ENCODE data around the gene EPHB1. TPM values are rescaled to one million over a fixed set of nuclear protein-coding genes. Genes with fewer than 3 reads are reported as not detected.

Gene EPHB1
- polyA plus RNA-seq, 3 donors: 0.06 to 0.55 TPM; not detected in 1

DNA sequence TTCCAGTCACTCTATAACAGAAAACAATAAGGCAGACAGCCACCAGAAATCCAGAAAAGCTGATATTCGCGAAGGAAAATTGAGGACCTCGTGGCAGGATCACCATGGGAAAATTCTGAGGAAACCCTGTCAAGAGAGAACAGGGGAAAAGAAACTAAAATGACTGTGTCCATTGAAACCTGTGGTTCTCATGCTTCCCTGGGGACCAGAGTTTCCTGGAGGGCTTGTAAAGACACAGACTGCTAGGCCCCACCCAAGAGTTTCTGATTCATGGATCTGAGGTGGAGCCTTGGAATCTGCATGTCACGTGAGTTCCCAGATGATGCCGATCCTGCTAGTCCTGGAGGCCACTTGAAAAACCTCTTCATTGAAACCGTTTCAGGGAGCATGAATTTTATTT is 420.5 kb downstream of the EPHB1 start:
- no peaks in the 10 kb centered on the region for H3K4me1 ChIP-seq (ENCODE audit: control insufficient read depth in 1 of 2, insufficient read depth in 2 of 2, low read length in 2 of 2)
- no peak overlapping the region for H3K4me3 Mint-ChIP-seq
- peaks cover 0 to 3% of the 10 kb centered on the region in 2 donors for H3K9me3 ChIP-seq (replicated peaks in 1 of 2; ENCODE audit: control insufficient read depth in 1 of 2, insufficient read depth in 1 of 2, low read length in 2 of 2)
- peaks cover 2 to 3% (median 3%) of the 10 kb centered on the region in 3 donors for H3K27me3 Mint-ChIP-seq (ENCODE audit: low read depth in 3 of 3)
- peaks cover 6% of the 10 kb centered on the region for H3K4me1 Mint-ChIP-seq
- TF ChIP-seq, protein P1, sequence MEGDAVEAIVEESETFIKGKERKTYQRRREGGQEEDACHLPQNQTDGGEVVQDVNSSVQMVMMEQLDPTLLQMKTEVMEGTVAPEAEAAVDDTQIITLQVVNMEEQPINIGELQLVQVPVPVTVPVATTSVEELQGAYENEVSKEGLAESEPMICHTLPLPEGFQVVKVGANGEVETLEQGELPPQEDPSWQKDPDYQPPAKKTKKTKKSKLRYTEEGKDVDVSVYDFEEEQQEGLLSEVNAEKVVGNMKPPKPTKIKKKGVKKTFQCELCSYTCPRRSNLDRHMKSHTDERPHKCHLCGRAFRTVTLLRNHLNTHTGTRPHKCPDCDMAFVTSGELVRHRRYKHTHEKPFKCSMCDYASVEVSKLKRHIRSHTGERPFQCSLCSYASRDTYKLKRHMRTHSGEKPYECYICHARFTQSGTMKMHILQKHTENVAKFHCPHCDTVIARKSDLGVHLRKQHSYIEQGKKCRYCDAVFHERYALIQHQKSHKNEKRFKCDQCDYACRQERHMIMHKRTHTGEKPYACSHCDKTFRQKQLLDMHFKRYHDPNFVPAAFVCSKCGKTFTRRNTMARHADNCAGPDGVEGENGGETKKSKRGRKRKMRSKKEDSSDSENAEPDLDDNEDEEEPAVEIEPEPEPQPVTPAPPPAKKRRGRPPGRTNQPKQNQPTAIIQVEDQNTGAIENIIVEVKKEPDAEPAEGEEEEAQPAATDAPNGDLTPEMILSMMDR (IDR thresholded peaks at IDR 0.05): no peak
- H3K4me3 ChIP-seq (replicated peaks in 1 of 3; ENCODE audit: low read depth in 2 of 3, low read length in 3 of 3): no peak overlapping the region
- peaks cover 0 to 9% (median 2%) of the 10 kb centered on the region in 7 donors for H3K9me3 Mint-ChIP-seq
- no peaks in the 10 kb centered on the region for H3K36me3 Mint-ChIP-seq
- 92% methylated on average over 6 of the region's 6 CpGs for WGBS (ENCODE audit: insufficient coverage)
- no peak for DNase-seq
- H3K79me2 ChIP-seq (ENCODE audit: insufficient read depth, low read length): no peaks in the 10 kb centered on the region
- no peaks in the 10 kb centered on the region for H3K27me3 ChIP-seq (ENCODE audit: control insufficient read depth in 2 of 2, insufficient read depth in 2 of 2, low read length in 2 of 2)
- H4K20me1 ChIP-seq (ENCODE audit: insufficient read depth, low read length): no peaks in the 10 kb centered on the region
- H3K4me2 ChIP-seq (replicated peaks; ENCODE audit: extremely low read depth, low read length, poor library complexity, severe bottlenecking): no peak overlapping the region
- H3K9ac ChIP-seq (ENCODE audit: insufficient read depth, low read length, poor library complexity, severe bottlenecking): no peak overlapping the region
- no peak overlapping the region for H3K27ac Mint-ChIP-seq
- intact Hi-C loops (cut with micrococcal nuclease): no loop called here
- no peaks in the 10 kb centered on the region for H3K36me3 ChIP-seq (replicated peaks in 1 of 2; ENCODE audit: control insufficient read depth in 1 of 2, insufficient read depth in 2 of 2, low read length in 2 of 2)
- H3K27ac ChIP-seq (ENCODE audit: low read depth in 1 of 2, low read length in 2 of 2): no peak overlapping the region
- no peak overlapping the region for H2AFZ ChIP-seq (ENCODE audit: insufficient read depth, low read depth, low read length, poor library complexity, severe bottlenecking)

DNA sequence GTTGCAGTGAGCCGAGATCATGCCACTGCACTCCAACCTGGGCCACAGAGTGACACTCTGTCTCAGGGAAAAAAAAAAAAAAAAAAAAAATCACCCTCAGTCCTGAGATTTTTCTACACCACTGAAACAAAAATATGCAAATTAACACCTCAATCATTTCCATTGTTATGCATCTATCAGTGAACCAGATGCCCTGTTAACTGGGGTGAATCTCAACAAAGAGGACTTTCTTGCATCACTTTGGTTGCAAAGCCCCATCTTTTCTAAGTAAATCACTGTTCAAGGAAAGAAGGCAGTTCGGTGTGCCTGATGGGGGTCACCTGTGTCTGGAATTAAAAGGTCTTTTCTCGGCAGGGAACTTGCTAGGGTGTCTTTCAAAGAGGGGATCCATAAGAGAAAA is 421.6 kb downstream of the EPHB1 start:
- no peak overlapping the region for H3K4me2 ChIP-seq (replicated peaks; ENCODE audit: extremely low read depth, low read length, poor library complexity, severe bottlenecking)
- WGBS (ENCODE audit: insufficient coverage): 83% methylated on average over 1 of the region's 3 CpGs
- no peak overlapping the region for H3K9ac ChIP-seq (ENCODE audit: insufficient read depth, low read length, poor library complexity, severe bottlenecking)
- H3K9me3 ChIP-seq (replicated peaks in 1 of 2; ENCODE audit: control insufficient read depth in 1 of 2, insufficient read depth in 1 of 2, low read length in 2 of 2): peaks cover 0 to 3% of the 10 kb centered on the region in 2 donors
- Mint-ChIP-seq H3K27ac (no peak overlapping the region), H3K4me3 (no peak overlapping the region), H3K27me3 (ENCODE audit: low read depth in 3 of 3) (peaks cover 2 to 3% (median 2%) of the 10 kb centered on the region in 3 donors), H3K36me3 (no peaks in the 10 kb centered on the region), H3K4me1 (peaks cover 6% of the 10 kb centered on the region), H3K9me3 (peaks cover 0 to 9% (median 2%) of the 10 kb centered on the region in 7 donors)
- no peak overlapping the region for H2AFZ ChIP-seq (ENCODE audit: insufficient read depth, low read depth, low read length, poor library complexity, severe bottlenecking)
- H3K79me2 ChIP-seq (ENCODE audit: insufficient read depth, low read length): no peaks in the 10 kb centered on the region
- no peaks in the 10 kb centered on the region for H4K20me1 ChIP-seq (ENCODE audit: insufficient read depth, low read length)
- no peaks in the 10 kb centered on the region for H3K27me3 ChIP-seq (ENCODE audit: control insufficient read depth in 2 of 2, insufficient read depth in 2 of 2, low read length in 2 of 2)
- no peaks in the 10 kb centered on the region for H3K4me1 ChIP-seq (ENCODE audit: control insufficient read depth in 1 of 2, insufficient read depth in 2 of 2, low read length in 2 of 2)
- H3K4me3 ChIP-seq (replicated peaks in 1 of 3; ENCODE audit: low read depth in 2 of 3, low read length in 3 of 3): no peak overlapping the region
- no peak for DNase-seq
- intact Hi-C loops (cut with micrococcal nuclease): no loop called here
- no peak overlapping the region for H3K27ac ChIP-seq (ENCODE audit: low read depth in 1 of 2, low read length in 2 of 2)
- TF ChIP-seq, protein P1 (IDR thresholded peaks at IDR 0.05): no peak
- no peaks in the 10 kb centered on the region for H3K36me3 ChIP-seq (replicated peaks in 1 of 2; ENCODE audit: control insufficient read depth in 1 of 2, insufficient read depth in 2 of 2, low read length in 2 of 2)
